Measurements from ENCODE around the gene OGFOD1.

GRCh38 chr16:56481468-56482122, 30.2 kb downstream of the OGFOD1 start:
- TF ChIP-seq CTCF (conservative IDR thresholded peaks at IDR 0.05; ENCODE audit: low read depth, low read length) (no peak), EZH2phosphoT487 (IDR thresholded peaks at IDR 0.05; ENCODE audit: borderline replicate concordance, low read length) (no peak), EZH2 (IDR thresholded peaks at IDR 0.05; ENCODE audit: low read length, unreplicated experiment) (no peak)

Data from PC-3 (cell line).